Esophagus (tissue), 2 donors: ENCODE results near the gene DPPA3. TPM values are rescaled to one million over a fixed set of nuclear protein-coding genes. Genes with fewer than 3 reads are reported as not detected.
"Not testable (repeated sequence)": the region's sequence is repeated elsewhere in the genome, so short reads cannot be mapped to it uniquely, and the experiment has no call there.

Source experiments
- H3K27ac ChIP-seq, 2 donors: one replicate each; pipeline ENCODE4 v1.5.1; 2013; ENCODE audit warnings: low read depth in 2 of 2, mild to moderate bottlenecking in 2 of 2, inconsistent platforms in 1 of 2, low read length in 1 of 2, moderate library complexity in 1 of 2
- H3K27me3 ChIP-seq, 2 donors: one replicate each; pipeline ENCODE4 v1.6.1; 2013; ENCODE audit warnings: low read length in 2 of 2, control low read depth in 1 of 2, mild to moderate bottlenecking in 1 of 2; ENCODE audit not compliant: insufficient read depth in 2 of 2, control insufficient read depth in 1 of 2
- H3K36me3 ChIP-seq, 2 donors: one replicate each; pipeline ENCODE4 v1.6.1; 2013; ENCODE audit warnings: low read length in 1 of 2; ENCODE audit not compliant: control insufficient read depth in 2 of 2, insufficient read depth in 2 of 2
- H3K4me1 ChIP-seq, 2 donors: one replicate each; pipeline ENCODE4 v1.6.1; 2013; ENCODE audit warnings: low read length in 1 of 2; ENCODE audit not compliant: control insufficient read depth in 2 of 2, insufficient read depth in 2 of 2
- H3K4me3 ChIP-seq, 2 donors: one replicate each; pipeline ENCODE4 v1.5.1; 2013; ENCODE audit warnings: low read length in 2 of 2, mild to moderate bottlenecking in 2 of 2, low read depth in 1 of 2, moderate library complexity in 1 of 2
- H3K9me3 ChIP-seq, 2 donors: one replicate each; pipeline ENCODE4 v1.6.1; 2013; ENCODE audit warnings: mild to moderate bottlenecking in 2 of 2, low read depth in 1 of 2, low read length in 1 of 2, moderate library complexity in 1 of 2; ENCODE audit not compliant: control insufficient read depth in 2 of 2, insufficient read depth in 1 of 2
- WGBS, 2 donors: extraction: QIAGEN DNeasy Blood & Tissue Kit; methylation state at CpG; one replicate each; pipeline ENCODE4 v1.1.7; 2013; 5-methylcytosine and 5-hydroxymethylcytosine counted together
- polyA plus RNA-seq, 2 donors: library from polyadenylated mRNA; stranded (reverse); fragments of 200-250 nt; gene quantifications; one replicate each; pipeline ENCODE4 v1.2.3, GENCODE V29; 2013
- donor health status: healthy with polysubstance abuse.
- donor health status: Bipolar disorder and iron deficiency.

Gene DPPA3
- polyA plus RNA-seq, 2 donors: not detected

DNA sequence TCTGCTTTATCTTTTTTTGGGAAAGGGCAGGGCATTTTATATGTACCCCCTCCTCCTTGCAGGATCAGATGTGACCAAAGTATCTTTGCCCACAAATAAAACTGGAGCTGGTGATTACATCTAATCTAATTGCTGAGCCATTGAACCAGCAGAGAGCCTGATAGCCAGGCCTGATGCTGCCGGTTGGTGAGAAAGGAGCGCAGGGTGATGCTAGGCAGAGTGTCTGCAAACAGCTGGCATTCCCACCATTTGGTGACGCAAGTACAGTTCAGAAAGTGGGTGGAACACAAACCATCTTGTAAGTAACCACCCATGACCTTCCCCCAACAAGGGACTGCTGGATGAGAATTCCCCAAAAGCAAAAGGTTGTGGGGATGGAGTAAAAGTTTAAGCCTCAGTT lies 12.7 kb downstream of the DPPA3 start:
- H3K27ac ChIP-seq: no peak overlapping the region

DNA sequence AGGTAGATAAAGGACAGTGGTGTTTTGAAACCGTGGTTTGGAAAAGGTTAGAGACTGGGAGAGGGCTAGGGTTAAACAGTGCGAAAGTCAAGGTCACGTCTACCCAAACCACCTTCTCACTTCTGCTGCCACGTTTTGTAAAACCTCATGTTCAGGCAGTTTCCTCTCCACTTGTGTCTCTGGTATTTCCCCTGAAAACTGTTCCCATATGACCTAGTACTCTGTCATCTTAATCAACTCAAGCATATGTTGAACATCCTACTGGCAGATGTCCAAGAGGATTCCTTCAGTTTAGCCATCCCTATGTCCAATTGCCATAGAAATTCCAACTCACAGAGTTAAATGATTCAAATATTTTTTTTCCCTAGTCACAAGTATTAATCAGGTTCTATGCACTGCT lies 18.5 kb downstream of the DPPA3 start:
- no peaks in the 10 kb centered on the region for H3K4me1 ChIP-seq
- H3K27me3 ChIP-seq: no peaks in the 10 kb centered on the region
- H3K27ac ChIP-seq: no peak overlapping the region
- no peak overlapping the region for H3K4me3 ChIP-seq
- WGBS, 2 donors: 53 to 58% methylated on average over 4 of the region's 4 CpGs
- H3K9me3 ChIP-seq: no peaks in the 10 kb centered on the region
- H3K36me3 ChIP-seq: no peaks in the 10 kb centered on the region

More for the DNA sequence above, 12.7 kb downstream of the DPPA3 start:
- Histone ChIP-seq H3K27me3 (no peaks in the 10 kb centered on the region), H3K9me3 (no peaks in the 10 kb centered on the region), H3K4me1 (no peaks in the 10 kb centered on the region), H3K4me3 (no peak overlapping the region), H3K36me3 (no peaks in the 10 kb centered on the region)
- WGBS, 2 donors: 53 to 85% methylated on average over 3 of the region's 3 CpGs

DNA sequence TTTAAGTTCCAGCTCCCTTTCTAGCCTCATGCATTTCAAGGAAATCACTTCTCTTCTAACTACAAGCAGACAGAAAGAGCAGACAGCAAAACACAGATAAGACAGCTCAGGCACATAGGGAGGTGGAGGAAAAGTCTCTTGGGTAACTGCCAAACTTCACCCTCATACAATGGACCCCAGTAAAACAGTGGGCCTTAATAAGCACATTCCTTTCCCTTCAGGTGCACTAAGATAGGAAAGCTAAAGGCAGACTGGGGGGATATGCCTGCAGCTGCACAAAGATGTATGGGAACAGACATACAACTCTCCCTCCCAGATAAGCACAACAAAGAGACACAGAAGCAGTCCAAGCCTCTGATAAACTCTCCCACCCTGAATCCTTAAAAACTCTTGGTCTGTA lies 19.8 kb downstream of the DPPA3 start:
- H3K27me3 ChIP-seq, H3K4me1 ChIP-seq, H3K4me3 ChIP-seq, H3K36me3 ChIP-seq, H3K27ac ChIP-seq, H3K9me3 ChIP-seq: not testable (repeated sequence)

DNA sequence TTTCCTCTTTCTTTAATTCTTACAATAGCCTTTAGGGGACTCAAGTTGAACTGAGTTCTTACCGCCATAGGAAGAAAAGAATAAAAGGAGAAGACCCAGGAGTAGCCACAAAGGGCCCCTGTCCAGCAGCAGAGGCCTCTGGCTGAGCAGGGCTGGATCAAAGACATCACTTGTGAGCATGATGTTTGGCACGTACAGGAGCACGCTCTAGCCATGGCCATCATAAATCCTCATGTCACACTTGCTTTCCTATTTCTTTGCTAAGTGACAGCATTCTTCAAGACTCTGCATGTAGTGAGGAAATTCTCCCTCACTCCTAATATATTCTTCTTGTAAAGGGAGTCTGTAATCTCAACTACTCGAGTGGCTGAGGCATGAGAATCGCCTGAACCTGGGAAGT lies 20.3 kb downstream of the DPPA3 start:
- Histone ChIP-seq H3K9me3 (no peaks in the 10 kb centered on the region), H3K4me3 (no peak overlapping the region), H3K27me3 (no peaks in the 10 kb centered on the region), H3K4me1 (no peaks in the 10 kb centered on the region), H3K36me3 (no peaks in the 10 kb centered on the region), H3K27ac (no peak overlapping the region)
- 35 to 37% methylated on average over 5 of the region's 5 CpGs for WGBS, 2 donors

DNA sequence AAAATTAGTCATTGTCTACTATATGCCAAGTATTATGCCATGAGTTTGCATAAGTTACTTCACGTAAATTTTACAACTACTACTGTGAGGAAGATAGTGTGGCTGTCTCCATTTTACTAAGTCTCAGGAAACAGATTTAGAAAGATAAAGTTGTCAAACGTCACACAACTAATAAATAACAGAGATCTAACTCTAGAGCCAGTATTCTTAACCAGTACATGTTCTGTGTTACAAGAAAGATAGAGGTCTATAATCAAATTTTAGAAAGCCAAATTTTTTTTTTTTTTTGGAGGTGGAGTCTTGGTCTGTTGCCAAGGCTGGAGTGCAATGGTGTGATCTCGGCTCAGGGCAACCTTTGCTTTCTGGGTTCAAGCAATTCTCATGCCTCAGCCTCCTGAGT lies 21.8 kb downstream of the DPPA3 start:
- H3K36me3 ChIP-seq: no peaks in the 10 kb centered on the region
- H3K27ac ChIP-seq: no peak overlapping the region
- H3K4me3 ChIP-seq: no peak overlapping the region
- H3K4me1 ChIP-seq: no peaks in the 10 kb centered on the region
- H3K9me3 ChIP-seq: no peaks in the 10 kb centered on the region
- WGBS, 2 donors: 50 to 65% methylated on average over 3 of the region's 3 CpGs
- H3K27me3 ChIP-seq: no peaks in the 10 kb centered on the region

DNA sequence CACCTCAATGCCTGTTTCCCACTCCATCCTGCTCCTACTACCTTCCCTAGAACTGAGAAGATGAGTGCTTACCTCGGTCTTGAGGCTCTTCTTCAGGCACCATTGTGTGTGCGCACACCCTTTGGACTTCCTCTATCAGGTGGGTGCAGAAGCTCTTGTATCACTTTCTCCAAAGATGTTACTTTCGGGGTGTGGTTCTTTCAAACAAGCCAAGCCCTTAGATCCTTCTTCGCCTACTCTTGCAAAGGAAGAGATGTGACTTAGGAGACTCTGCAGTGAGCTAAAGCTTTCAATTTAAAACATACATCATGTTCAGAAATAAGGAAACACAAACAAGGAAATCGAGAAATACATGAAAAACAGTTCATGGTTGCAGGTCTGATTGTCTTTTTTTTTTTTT lies 36.0 kb downstream of the DPPA3 start, which contains the start of gene CLEC4C:
TSS of gene CLEC4C (minus strand) at position 130 of the 400 bp plus-strand sequence. CDS start at position 103, 27 bp downstream.
- Histone ChIP-seq H3K36me3 (no peaks in the 10 kb centered on the region), H3K27ac (no peak within 1 kb of the TSS), H3K27me3 (no peaks in the 10 kb centered on the region), H3K9me3 (no peaks in the 10 kb centered on the region), H3K4me1 (no peaks in the 10 kb centered on the region), H3K4me3 (no peak within 1 kb of the TSS)
- 76 to 77% methylated on average over 5 of the region's 5 CpGs for WGBS, 2 donors

DNA sequence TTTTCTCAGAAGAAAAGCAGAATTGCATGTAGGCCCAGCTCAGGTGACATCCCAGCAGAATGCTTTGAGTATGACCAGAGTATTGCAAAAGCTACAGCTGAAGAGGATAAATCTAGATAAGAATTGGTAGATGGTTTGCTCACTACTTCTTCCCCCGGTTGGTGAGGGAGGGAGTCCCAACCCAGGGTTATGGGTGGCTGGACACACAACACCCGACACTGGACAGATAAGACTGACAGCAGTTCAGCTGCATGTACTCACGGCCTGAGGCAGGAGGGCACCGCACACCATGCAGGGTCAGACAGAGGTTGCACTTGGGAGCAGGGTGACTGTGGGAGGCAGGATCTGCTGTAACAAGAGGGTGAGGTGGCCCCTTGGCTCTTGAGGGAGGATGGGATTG lies 37.6 kb downstream of the DPPA3 start:
- 53 to 67% methylated on average over 4 of the region's 4 CpGs for WGBS, 2 donors
- Histone ChIP-seq H3K4me1 (no peaks in the 10 kb centered on the region), H3K9me3 (no peaks in the 10 kb centered on the region)

DNA sequence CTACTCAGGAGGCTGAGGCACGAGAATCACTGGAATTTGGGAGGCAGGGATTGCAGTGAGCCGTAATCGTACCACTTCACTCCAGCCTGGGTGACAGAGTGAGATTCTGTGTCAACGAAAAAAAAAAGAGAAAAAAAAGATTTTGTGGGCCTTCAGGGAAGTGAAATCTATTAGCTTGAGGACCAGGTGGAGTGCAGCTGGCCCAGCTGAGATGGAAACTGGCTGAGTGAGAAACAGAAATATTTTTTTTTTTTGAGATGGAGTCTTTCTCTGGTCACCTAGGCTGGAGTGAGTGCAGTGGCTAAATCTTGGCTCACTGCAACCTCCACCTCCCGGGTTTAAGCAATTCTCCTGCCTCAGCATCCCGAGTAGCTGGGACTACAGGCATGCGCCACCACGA lies 38.2 kb downstream of the DPPA3 start:
- no peak overlapping the region for H3K4me3 ChIP-seq
- H3K27me3 ChIP-seq: no peaks in the 10 kb centered on the region
- no peaks in the 10 kb centered on the region for H3K36me3 ChIP-seq
- no peaks in the 10 kb centered on the region for H3K4me1 ChIP-seq
- H3K27ac ChIP-seq: no peak overlapping the region
- H3K9me3 ChIP-seq: no peaks in the 10 kb centered on the region
- 82 to 86% methylated on average over 8 of the region's 8 CpGs for WGBS, 2 donors

More for the DNA sequence above, 37.6 kb downstream of the DPPA3 start:
- no peaks in the 10 kb centered on the region for H3K27me3 ChIP-seq
- H3K27ac ChIP-seq: no peak overlapping the region
- H3K4me3 ChIP-seq: no peak overlapping the region
- H3K36me3 ChIP-seq: no peaks in the 10 kb centered on the region

DNA sequence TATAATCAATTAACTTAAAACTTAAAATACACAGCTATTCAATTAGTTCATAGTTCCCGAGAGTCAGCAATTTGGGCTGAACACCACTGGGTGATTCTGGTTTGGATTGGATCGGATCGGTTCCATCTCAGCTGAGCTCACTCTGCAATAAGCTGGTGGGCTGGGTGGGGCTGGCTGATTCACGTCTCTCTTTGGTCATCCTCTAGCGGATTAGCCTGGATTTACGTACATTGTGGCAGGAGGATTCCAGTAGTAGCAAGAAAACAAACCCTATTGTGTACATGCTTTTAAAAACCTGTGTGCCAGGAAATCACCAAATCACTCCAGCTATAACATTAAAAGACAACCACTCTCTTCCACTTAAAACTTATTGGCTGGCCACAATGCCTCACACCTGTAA lies 39.1 kb downstream of the DPPA3 start:
- no peaks in the 10 kb centered on the region for H3K36me3 ChIP-seq
- no peaks in the 10 kb centered on the region for H3K9me3 ChIP-seq
- H3K27me3 ChIP-seq: no peaks in the 10 kb centered on the region
- H3K27ac ChIP-seq: no peak overlapping the region
- H3K4me3 ChIP-seq: no peak overlapping the region
- H3K4me1 ChIP-seq: no peaks in the 10 kb centered on the region
- WGBS, 2 donors: 62 to 72% methylated on average over 6 of the region's 6 CpGs

DNA sequence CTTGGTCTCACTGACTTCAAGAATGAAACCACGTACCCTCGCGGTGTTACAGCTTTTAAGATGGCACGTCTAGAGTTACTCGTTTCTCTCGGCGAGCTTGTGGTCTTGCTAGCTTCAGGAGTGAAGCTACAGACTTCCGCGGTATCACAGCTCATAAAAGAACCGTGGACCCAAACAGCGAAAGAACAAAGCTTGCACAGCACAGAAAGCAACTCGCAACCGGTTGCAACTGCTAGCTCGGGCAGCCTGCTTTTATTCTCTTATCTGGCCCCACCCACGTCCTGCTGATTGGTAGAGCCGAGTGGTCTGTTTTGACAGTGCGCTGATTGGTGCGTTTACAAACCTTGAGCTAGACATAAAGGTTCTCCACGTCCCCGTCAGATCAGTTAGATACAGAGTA lies 40.2 kb downstream of the DPPA3 start:
- Histone ChIP-seq H3K4me1 (no peaks in the 10 kb centered on the region), H3K4me3 (no peak overlapping the region), H3K9me3 (no peaks in the 10 kb centered on the region), H3K27me3 (no peaks in the 10 kb centered on the region), H3K27ac (no peak overlapping the region), H3K36me3 (no peaks in the 10 kb centered on the region)
- WGBS, 2 donors: 86 to 90% methylated on average over 20 of the region's 20 CpGs
